Measurements from ENCODE around the gene SLC22A1. TPM values are rescaled to one million over a fixed set of nuclear protein-coding genes. Genes with fewer than 3 reads are reported as not detected.

The SLC22A1 gene
- total RNA-seq, 1 experiment from 2014 or later = 1.2 TPM

DNA sequence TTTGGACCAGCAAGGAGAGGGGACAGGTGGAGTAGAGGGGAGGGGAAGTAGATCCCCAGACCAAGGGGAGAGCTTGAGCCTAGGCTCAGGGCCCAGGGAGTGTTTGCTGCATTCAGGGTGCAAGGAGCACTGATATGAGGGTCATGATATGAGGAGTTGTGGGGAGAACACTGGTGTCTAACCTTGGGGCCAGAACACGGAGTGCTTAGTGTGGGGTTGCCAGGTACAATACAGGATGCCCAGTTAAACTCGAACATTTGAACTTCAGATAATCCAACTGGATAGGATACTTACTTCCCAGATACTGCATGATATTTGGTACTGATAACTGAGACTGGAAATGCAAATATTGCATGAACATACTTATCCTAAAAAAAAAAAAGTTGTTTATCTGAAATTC, 2.4 kb downstream of the SLC22A1 start (continued):
- TF ChIP-seq JAZF1 (CRISPR knock-in tag; IDR thresholded peaks at IDR 0.05) = no peak
- TF ChIP-seq E2F4 (CRISPR knock-in tag; IDR thresholded peaks at IDR 0.05; ENCODE audit: borderline replicate concordance, low read depth) = no peak
- TF ChIP-seq HMGA2 (CRISPR knock-in tag; IDR thresholded peaks at IDR 0.05) = no peak
- TF ChIP-seq CREB1 (CRISPR knock-in tag; IDR thresholded peaks at IDR 0.05) = no peak
- TF ChIP-seq FOXK1 (CRISPR knock-in tag; IDR thresholded peaks at IDR 0.05) = no peak
- TF ChIP-seq ZNF425 (CRISPR knock-in tag; conservative IDR thresholded peaks at IDR 0.05) = no peak
- TF ChIP-seq ZNF416 (CRISPR knock-in tag; IDR thresholded peaks at IDR 0.05) = no peak
- no peak for TF ChIP-seq CREM (CRISPR knock-in tag; IDR thresholded peaks at IDR 0.05)
- TF ChIP-seq JUN (CRISPR knock-in tag; IDR thresholded peaks at IDR 0.05) = no peak
- TF ChIP-seq, protein P1, sequence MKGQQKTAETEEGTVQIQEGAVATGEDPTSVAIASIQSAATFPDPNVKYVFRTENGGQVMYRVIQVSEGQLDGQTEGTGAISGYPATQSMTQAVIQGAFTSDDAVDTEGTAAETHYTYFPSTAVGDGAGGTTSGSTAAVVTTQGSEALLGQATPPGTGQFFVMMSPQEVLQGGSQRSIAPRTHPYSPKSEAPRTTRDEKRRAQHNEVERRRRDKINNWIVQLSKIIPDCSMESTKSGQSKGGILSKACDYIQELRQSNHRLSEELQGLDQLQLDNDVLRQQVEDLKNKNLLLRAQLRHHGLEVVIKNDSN (CRISPR knock-in tag; IDR thresholded peaks at IDR 0.05) = no peak
- no peak for TF ChIP-seq NR3C1 (CRISPR knock-in tag; conservative IDR thresholded peaks at IDR 0.05; ENCODE audit: low read depth)

- Mint-ChIP-seq H3K4me3 (no peak overlapping the region), H3K27ac (no peak overlapping the region), H3K4me1 (no peaks in the 10 kb centered on the region), H3K9me3 (peaks cover 9% of the 10 kb centered on the region; the same call in 1 of the 2 replicates), H3K36me3 (no peaks in the 10 kb centered on the region), H3K27me3 (ENCODE audit: low read depth) (peaks cover 11% of the 10 kb centered on the region)
- ATAC-seq (no peak), DNase-seq (ENCODE audit: low spot score) (no peak)
- POLR2A ChIA-PET = no interaction called here
- CTCF ChIA-PET = no interaction called here
- TF ChIP-seq ATF6 (CRISPR knock-in tag; IDR thresholded peaks at IDR 0.05) (no peak), ZBTB21 (CRISPR knock-in tag; IDR thresholded peaks at IDR 0.05; ENCODE audit: borderline replicate concordance) (no peak), TEAD1 (CRISPR knock-in tag; IDR thresholded peaks at IDR 0.05) (no peak), ZNF219 (CRISPR knock-in tag; IDR thresholded peaks at IDR 0.05; ENCODE audit: borderline replicate concordance) (no peak), TP53 (CRISPR knock-in tag; IDR thresholded peaks at IDR 0.05) (no peak), ELF4 (CRISPR knock-in tag; IDR thresholded peaks at IDR 0.05; ENCODE audit: low read depth) (no peak), JAZF1 (CRISPR knock-in tag; IDR thresholded peaks at IDR 0.05) (no peak), MYBL2 (CRISPR knock-in tag; IDR thresholded peaks at IDR 0.05) (no peak), FOXP4 (CRISPR knock-in tag; IDR thresholded peaks at IDR 0.05) (no peak), E2F4 (CRISPR knock-in tag; IDR thresholded peaks at IDR 0.05; ENCODE audit: borderline replicate concordance, low read depth) (no peak)
- TF ChIP-seq, protein P2, sequence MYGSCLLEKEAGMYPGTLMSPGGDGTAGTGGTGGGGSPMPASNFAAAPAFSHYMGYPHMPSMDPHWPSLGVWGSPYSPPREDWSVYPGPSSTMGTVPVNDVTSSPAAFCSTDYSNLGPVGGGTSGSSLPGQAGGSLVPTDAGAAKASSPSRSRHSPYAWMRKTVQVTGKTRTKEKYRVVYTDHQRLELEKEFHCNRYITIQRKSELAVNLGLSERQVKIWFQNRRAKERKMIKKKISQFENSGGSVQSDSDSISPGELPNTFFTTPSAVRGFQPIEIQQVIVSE (CRISPR knock-in tag; IDR thresholded peaks at IDR 0.05; ENCODE audit: borderline replicate concordance) = no peak
- TF ChIP-seq, protein P3, sequence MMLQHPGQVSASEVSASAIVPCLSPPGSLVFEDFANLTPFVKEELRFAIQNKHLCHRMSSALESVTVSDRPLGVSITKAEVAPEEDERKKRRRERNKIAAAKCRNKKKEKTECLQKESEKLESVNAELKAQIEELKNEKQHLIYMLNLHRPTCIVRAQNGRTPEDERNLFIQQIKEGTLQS (CRISPR knock-in tag; conservative IDR thresholded peaks at IDR 0.05) = no peak
- TF ChIP-seq, protein P4, sequence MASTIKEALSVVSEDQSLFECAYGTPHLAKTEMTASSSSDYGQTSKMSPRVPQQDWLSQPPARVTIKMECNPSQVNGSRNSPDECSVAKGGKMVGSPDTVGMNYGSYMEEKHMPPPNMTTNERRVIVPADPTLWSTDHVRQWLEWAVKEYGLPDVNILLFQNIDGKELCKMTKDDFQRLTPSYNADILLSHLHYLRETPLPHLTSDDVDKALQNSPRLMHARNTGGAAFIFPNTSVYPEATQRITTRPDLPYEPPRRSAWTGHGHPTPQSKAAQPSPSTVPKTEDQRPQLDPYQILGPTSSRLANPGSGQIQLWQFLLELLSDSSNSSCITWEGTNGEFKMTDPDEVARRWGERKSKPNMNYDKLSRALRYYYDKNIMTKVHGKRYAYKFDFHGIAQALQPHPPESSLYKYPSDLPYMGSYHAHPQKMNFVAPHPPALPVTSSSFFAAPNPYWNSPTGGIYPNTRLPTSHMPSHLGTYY (CRISPR knock-in tag; IDR thresholded peaks at IDR 0.05) = no peak
- TF ChIP-seq, protein P5, sequence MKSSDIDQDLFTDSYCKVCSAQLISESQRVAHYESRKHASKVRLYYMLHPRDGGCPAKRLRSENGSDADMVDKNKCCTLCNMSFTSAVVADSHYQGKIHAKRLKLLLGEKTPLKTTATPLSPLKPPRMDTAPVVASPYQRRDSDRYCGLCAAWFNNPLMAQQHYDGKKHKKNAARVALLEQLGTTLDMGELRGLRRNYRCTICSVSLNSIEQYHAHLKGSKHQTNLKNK (CRISPR knock-in tag; IDR thresholded peaks at IDR 0.05) = no peak
- TF ChIP-seq, protein P6, sequence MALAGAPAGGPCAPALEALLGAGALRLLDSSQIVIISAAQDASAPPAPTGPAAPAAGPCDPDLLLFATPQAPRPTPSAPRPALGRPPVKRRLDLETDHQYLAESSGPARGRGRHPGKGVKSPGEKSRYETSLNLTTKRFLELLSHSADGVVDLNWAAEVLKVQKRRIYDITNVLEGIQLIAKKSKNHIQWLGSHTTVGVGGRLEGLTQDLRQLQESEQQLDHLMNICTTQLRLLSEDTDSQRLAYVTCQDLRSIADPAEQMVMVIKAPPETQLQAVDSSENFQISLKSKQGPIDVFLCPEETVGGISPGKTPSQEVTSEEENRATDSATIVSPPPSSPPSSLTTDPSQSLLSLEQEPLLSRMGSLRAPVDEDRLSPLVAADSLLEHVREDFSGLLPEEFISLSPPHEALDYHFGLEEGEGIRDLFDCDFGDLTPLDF (CRISPR knock-in tag; IDR thresholded peaks at IDR 0.05) = no peak
Measured at GRCh38 chr6:160124605-160125004, 3.0 kb downstream of the SLC22A1 start.
